ENCODE measurements around the gene ADGRB3. TPM values are rescaled to one million over a fixed set of nuclear protein-coding genes. Genes with fewer than 3 reads are reported as not detected.

The ADGRB3 gene
- total and polyA plus RNA-seq, 2 donors (not counting 3 experiments of a cell fraction or from before 2014, with no cell fraction given) = not detected

DNA sequence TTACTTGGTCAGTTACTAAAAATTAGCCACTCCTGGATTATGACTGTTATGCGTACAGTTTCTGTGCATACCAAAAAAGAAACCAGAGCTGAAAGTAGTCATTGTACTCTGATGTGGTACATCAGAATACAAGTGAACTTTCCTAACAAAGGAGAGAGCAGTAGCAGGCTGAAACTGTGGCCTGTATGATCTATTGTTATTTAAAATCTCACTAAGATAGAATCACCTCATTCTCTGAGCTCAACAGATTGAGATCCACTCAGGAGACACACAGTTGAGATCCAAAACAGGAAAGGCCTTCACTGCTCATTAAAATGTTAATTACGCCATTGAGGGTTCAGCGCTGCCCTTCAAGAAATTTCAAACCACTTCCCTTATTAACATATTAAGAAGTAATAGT, 585.3 kb downstream of the ADGRB3 start:
- dilution Hi-C loops (cut with MboI; ENCODE audit: extremely low pct_ligation_motif_present, low sequenced_read_pairs) = no loop called here
- Histone ChIP-seq H3K4me2 (ENCODE audit: insufficient read depth, low read length) (no peak overlapping the region), H3K79me2 (ENCODE audit: control insufficient read depth, insufficient read depth, low read length) (no peaks in the 10 kb centered on the region), H3K36me3 (ENCODE audit: control insufficient read depth in 2 of 2, extremely low read depth in 1 of 2, insufficient read depth in 2 of 2, low read length in 2 of 2) (no peaks in the 10 kb centered on the region), H2AFZ (ENCODE audit: low read depth, low read length) (no peak overlapping the region), H3K27me3 (ENCODE audit: control insufficient read depth in 2 of 2, insufficient read depth in 2 of 2, low read length in 2 of 2) (no peaks in the 10 kb centered on the region), H3K9ac (replicated peaks; ENCODE audit: extremely low read depth, insufficient read depth, low read length) (no peak overlapping the region), H3K27ac (ENCODE audit: insufficient read depth, low read depth, low read length) (no peak overlapping the region), H3K9me3 (replicated peaks; ENCODE audit: control insufficient read depth, insufficient read depth, low read length) (no peaks in the 10 kb centered on the region), H4K20me1 (replicated peaks; ENCODE audit: control insufficient read depth, extremely low read depth, insufficient read depth, low read length) (no peaks in the 10 kb centered on the region), H3K9me1 (replicated peaks; ENCODE audit: control insufficient read depth, extremely low read depth, insufficient read depth, low read length) (no peaks in the 10 kb centered on the region), H3K4me1 (ENCODE audit: control insufficient read depth, extremely low read depth, insufficient read depth, low read length) (no peaks in the 10 kb centered on the region), H3K4me3 (replicated peaks in 1 of 3; ENCODE audit: insufficient read depth in 1 of 3, low read depth in 1 of 3, low read length in 3 of 3) (no peak overlapping the region)
- intact Hi-C loops (cut with micrococcal nuclease) = no loop called here
- DNase-seq (ENCODE audit: low read depth, low spot score) (no peak), FAIRE-seq (no peak)
- BruUV-seq (replicated peaks) = no TSS peak
- POLR2A ChIA-PET = no interaction called here
- TF ChIP-seq GATA2 (IDR thresholded peaks at IDR 0.05; ENCODE audit: insufficient read depth, insufficient read length, low read depth, low read length) (no peak), EZH2 (IDR thresholded peaks at IDR 0.05; ENCODE audit: borderline replicate concordance, low read depth, low read length, severe bottlenecking) (no peak), POLR2A (IDR thresholded peaks at IDR 0.05; ENCODE audit: low read depth, low read length) (no peak), POLR2AphosphoS5 (IDR thresholded peaks at IDR 0.05; ENCODE audit: insufficient read depth, low read depth, low read length) (no peak), MYC (IDR thresholded peaks at IDR 0.05; ENCODE audit: low read depth, low read length) (no peak), JUN (IDR thresholded peaks at IDR 0.05; ENCODE audit: borderline replicate concordance, insufficient read depth, insufficient read length, low read depth) (no peak), FOS (IDR thresholded peaks at IDR 0.05; ENCODE audit: borderline replicate concordance, insufficient read depth, low read length) (no peak)
- TF ChIP-seq, protein P1, sequence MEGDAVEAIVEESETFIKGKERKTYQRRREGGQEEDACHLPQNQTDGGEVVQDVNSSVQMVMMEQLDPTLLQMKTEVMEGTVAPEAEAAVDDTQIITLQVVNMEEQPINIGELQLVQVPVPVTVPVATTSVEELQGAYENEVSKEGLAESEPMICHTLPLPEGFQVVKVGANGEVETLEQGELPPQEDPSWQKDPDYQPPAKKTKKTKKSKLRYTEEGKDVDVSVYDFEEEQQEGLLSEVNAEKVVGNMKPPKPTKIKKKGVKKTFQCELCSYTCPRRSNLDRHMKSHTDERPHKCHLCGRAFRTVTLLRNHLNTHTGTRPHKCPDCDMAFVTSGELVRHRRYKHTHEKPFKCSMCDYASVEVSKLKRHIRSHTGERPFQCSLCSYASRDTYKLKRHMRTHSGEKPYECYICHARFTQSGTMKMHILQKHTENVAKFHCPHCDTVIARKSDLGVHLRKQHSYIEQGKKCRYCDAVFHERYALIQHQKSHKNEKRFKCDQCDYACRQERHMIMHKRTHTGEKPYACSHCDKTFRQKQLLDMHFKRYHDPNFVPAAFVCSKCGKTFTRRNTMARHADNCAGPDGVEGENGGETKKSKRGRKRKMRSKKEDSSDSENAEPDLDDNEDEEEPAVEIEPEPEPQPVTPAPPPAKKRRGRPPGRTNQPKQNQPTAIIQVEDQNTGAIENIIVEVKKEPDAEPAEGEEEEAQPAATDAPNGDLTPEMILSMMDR (IDR thresholded peaks at IDR 0.05; ENCODE audit: extremely low read depth in 1 of 2, insufficient read depth in 1 of 2, low read depth in 1 of 2, low read length in 2 of 2) = no peak
- TF ChIP-seq, protein P2, sequence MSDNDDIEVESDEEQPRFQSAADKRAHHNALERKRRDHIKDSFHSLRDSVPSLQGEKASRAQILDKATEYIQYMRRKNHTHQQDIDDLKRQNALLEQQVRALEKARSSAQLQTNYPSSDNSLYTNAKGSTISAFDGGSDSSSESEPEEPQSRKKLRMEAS (IDR thresholded peaks at IDR 0.05; ENCODE audit: insufficient read depth, insufficient read length) = no peak
- CTCF ChIA-PET = no interaction called here
